CD4-positive, alpha-beta T cell treated with Interleukin-17A for 4 hours (primary cell): ENCODE data around the gene CLEC4M.
"Not testable (repeated sequence)": the region's sequence is repeated elsewhere in the genome, so short reads cannot be mapped to it uniquely, and the experiment has no call there.

Experiments used
- DNase-seq: peaks from one replicate; pipeline ENCODE4 v3.0.0-alpha.2; 2020; ENCODE audit warnings: mixed read lengths

Gene CLEC4M

DNA sequence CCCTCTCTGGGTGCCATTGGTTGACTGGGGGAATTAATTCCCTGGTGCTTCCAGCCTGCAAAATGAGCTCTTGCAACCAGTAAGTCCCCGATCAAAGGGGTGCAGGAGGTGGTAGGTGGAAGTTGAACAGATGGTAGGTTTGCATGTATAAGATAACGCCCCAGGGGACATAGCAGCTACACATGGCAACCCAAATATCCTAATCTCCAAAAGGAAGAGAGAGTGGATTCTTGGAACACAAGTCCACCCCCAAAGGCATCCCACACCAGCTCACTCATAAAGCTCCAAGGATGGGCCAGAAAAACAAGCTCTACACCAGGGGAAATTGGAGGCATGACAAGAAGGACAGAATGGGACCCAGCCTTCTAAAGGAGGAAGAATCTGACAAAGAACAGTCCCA lies 20.5 kb upstream of the CLEC4M start:
- DNase-seq: no peak

DNA sequence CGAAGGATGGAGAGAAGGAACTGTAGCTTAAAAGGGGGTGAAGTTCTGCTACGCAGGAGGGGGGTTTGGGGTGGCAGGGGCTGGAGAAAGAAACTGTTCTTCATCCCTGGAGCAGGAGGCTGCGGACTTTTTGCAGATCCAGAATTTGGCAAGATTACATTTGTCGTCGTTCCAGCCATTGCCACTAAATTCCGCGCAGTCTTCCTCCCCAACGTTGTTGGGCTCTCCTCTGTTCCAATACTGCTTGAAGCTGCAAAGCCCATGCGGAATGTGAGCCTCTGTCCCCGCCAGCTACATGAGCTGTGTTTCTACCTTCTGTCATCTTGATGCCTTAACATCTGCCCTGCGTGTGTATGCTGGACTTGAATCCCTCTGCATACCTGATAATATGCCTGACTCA lies 20.1 kb upstream of the CLEC4M start:
- DNase-seq: no peak

GRCh38 chr19:7743425-7743841 lies 19.6 kb upstream of the CLEC4M start:
- no peak for DNase-seq

DNA sequence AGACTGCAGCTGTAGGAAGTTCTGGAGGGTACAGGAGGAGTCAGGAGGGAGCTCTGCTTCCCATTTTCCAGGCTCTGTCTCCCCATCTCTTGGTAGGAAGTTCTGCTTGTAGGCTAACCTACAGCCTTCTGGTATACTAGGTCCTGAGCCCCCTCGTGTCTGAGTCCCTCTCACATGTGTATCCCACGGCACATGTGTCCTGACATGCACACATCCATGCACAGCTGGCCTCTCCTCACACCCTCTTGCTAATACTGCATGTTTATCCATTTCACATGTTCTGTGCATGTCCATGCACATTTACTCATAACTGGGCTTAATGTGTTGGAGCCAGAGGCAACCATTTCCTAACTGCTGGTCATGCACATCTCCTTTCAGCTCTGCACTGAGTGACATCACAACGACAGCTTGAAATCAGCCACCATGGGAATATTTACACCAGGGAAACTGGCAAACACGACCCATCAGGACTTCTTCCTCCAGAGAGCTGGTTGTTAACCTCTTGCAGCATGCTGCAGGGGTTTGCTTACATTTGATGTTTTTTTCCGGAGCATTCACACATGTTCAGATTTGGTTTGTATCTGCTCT lies 18.8 kb upstream of the CLEC4M start:
- DNase-seq: no peak

DNA sequence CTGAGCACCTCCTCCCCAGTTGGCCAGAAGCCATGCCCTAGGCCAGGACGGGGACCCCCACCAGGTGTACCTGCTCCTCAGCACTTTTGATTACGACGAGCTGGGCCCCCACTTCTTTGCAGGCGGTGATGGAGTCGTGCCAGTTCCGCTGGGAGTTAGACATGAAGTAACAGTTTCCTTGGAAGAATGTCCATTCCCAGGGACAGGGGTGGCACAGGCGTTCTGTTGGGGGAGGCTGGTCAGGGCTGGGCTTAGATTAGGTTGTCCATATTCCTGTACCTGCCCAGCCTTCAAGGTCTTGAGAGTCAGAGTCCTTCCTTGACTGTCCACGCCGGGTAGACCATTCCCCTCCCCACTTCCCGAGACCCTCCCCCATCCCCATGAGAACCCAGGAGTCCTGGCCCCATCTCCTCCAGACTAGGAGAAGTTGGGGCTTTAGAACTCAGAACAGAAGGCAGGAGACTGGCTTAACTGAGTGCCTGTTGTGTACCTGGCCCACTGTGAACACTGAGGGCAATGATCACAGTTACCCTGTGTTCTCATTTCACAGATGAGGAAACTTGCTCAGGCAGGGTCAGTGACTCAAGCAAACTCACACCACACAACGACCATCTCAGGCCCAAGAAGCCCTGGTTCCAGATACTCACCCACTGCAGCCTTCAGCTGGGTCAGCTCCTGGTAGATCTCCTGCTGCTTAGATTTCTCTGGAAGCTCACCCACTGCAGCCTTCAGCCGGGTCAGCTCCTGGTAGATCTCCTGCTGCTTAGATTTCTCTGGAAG lies 18.0 kb upstream of the CLEC4M start:
- DNase-seq: no peak

DNA sequence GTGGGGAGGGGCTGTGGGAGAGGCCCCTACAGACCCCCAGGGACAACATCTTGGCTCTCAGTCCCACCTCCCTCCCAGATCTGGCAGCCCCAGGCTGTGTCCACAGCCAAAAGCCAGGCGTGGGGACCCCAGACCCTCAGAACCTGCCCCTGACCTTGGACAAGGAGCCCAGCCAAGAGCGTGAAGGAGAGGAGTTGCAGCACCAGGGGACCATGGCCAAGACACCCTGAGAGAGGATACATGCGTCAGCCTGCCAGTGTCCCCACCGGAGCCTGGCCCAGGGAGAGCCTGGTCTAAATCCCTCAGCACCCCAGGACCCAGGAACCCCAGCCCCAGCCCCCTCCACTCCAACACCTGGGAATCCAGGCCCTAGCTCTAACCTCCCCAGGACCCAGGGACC lies 16.7 kb upstream of the CLEC4M start:
- DNase-seq: not testable (repeated sequence)

DNA sequence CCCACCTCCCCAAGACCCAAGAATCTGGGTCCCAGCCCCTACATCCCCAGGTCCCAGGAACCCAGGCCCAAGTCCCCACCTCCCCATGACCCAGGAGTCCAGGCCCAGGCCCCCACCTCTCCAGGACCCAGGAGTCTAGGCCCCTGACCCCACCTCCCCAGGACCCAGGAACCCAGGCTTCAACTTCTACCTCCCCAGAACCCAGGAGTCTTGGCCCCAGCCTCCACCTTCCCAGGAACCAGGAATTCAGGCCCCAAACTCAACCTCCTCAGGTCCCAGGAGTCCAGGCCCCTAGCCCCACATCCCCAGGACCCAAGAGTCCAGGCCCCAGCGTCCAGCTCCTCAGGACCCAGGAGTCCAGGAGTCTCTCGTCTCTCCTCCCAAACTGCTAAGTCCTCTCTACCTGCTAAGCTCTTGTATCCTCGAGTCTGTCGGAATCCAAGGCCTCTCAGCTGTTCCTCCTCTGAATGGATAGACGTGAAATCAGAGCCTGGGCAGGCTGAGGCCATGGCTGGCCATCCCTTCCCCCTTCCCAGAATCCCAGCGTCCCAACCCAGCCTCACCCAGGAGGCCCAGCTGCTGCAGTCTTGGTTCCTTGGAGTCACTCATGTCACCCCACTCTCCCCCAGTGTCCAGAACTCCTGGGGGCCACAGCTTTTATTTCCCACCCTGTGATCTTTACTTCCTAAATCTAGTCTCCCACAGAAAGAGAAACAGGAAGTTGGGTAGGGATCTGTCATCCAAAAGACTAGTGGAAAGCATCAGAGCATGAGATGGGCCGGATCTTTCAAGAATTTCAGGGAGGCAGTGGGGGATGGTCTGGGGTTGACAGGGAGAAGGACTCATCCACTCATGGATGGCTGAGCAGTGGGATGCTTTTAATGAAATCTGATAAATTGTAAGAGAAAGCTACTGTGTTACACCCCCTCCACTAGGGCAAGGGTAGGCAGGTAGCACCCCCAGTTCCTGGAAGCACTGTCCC lies 15.8 kb upstream of the CLEC4M start, which contains the start of gene CD209:
Gene CD209, minus strand, starts transcription at position 632 of the 982 bp plus-strand sequence. Its CDS starts 23 bp downstream, at position 609.
- DNase-seq: no peak

- no peak for DNase-seq
Observed at GRCh38 chr19:7748171-7748570, 14.9 kb upstream of the CLEC4M start.

DNA sequence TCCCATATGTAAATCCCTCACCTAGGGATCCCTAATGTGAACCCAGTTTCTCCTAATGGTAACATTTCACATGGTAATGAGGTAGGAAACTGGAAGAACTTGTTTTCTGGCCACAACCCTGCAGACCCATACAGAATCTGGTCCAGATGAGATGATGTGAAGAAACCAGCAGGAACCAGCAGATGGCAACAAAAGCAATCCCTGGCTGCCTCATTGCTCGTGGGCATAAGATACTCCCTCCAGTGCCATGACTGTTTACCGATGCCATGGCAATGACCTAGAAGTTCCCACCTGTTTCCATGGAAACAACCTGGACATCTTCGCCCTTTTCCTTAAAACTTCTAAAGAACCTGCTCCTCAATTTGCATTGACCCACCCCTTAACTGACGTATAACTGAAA lies 14.3 kb upstream of the CLEC4M start:
- no peak for DNase-seq

DNA sequence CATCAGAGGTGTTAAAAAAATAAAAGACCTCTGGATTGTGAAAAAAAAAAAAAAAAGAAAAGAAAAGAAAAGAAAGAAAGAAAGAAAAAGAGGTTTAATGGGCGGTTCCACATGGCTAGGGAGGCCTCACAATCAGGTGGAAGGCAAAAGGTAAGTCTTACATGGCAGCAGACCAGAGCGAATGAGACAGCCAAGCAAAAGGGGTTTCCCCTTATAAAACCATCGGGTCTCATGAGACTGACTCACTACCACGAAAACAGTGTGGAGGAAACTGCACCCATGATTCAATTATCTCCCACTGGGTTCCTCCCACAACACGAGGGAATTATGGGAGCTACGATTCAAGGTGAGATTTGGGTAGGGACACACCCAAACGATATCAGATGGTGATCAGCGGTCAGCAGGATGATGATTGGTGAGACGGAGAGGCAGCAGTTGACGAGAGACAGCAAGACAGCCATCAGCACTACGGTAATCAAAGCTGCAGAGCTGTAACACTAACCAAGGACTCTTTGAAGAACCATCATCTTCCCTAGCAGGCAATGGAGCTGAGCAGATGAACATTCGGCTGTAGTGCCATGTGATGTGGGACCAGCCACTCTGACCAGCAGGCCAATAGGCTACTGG lies 11.8 kb upstream of the CLEC4M start:
- peak; percentile 28 for DNase-seq

GRCh38 chr19:7756258-7756657 lies 6.8 kb upstream of the CLEC4M start:
- no peak for DNase-seq

- no peak for DNase-seq
Observed at GRCh38 chr19:7757358-7757757, 5.7 kb upstream of the CLEC4M start.

DNA sequence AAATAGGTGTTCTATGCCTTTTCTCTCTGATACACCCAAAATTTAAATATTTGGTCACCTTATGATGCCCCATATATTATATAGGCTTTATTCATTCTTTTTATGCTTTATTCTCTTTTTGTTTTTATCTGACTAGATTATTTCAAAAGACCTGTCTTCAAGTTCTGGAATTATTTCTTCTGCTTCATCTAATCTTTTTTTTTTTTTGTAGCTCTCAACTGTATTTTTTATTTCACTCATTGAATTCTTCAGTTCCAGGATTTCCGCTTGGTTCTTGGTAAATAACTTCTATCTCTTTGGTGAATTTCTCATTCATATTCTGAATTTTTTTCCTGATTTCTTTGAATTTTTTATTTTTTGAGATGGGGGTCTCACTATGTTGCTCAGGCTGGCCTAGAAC lies 3.9 kb upstream of the CLEC4M start:
- no peak for DNase-seq

DNA sequence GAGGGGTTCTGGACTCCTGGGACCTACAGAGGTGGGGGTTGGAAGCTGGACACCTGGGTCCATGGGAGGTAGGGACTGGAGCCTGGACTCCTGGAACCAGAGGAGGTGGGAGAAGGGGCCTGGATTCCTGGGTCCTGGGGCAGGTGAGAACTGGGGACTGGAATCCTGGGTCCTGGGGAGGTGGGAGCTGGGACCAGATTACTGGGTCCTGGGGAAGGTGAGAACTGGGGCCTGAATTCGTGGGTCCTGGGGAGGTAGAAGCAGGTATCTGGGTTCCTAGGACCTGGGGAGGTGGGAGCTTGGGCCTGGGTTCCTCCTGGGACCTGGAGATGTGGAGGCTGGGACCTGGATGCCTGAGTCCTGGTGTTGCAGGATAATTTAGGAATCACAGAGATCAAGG lies 653 bp downstream of the CLEC4M start:
- no peak for DNase-seq

DNA sequence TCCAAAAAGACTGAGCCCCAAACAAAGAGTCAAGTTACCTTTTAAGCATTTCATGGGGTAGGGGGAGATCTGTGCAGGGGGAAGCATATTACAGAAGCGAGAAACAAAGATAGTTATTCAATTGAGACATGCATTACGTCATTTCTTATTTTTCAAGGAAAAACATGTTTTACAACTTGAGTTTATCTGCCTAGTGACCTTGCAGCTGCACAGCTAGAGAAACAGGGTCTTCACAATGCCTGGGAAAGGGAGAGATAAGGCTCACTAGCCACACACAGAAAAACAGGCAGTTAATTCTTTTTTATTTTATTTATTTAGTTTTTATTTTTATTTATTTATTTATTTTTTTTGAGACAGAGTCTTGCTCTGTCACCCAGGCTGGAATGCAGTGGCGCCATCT lies 1.1 kb downstream of the CLEC4M start:
- not testable (repeated sequence) for DNase-seq

DNA sequence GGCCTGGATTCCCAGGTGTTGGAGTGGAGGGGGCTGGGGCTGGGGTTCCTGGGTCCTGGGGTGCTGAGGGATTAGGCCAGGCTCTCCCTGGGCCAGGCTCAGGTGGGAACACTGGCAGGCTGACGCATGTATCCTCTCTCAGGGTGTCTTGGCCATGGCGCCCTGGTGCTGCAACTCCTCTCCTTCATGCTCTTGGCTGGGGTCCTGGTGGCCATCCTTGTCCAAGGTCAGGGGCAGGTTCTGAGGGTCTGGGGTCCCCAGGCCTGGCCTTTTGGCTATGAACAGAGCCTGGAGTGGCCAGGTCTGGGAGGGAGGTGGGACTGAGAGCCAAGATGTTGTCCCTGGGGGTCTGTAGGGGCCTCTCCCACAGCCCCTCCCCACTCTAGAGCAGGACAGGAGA lies 2.0 kb downstream of the CLEC4M start:
- DNase-seq: not testable (repeated sequence)

- DNase-seq: no peak
Observed at GRCh38 chr19:7766535-7766934, 3.5 kb downstream of the CLEC4M start.

DNA sequence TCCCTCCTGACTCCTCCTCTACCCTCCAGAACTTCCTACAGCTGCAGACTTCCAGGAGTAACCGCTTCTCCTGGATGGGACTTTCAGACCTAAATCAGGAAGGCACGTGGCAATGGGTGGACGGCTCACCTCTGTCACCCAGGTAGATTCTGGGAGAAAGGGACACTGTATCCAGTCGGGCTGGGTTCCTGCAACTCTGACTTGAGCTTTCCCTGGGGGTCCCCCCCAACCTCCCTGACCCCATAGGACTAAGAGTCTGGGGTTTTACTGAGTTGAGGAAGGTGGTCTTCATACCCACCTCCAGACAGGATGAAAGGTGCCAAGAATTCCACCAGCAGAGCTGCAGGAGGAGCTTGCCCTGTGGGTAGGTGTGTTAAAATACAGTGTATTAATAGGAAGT lies 4.4 kb downstream of the CLEC4M start:
- DNase-seq: no peak

DNA sequence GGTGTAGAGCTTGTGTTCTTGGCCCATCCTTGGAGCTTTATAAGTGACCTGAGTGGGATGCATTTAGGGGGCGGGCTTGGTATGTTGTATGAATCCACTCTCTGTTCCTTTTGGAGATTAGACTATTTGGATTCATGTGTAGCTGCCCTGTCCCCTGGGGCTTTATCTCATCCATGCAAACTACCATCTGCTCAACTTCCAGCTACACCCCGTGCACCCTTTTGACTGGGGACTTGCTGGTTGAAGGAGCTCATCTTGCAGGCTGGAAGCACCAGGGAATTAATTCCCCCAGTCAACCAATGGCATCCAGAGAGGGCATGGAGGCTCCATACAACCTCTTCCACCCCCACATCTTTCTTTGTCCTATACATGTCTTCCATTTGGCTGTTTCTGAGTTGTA lies 6.1 kb downstream of the CLEC4M start:
- DNase-seq: no peak

DNA sequence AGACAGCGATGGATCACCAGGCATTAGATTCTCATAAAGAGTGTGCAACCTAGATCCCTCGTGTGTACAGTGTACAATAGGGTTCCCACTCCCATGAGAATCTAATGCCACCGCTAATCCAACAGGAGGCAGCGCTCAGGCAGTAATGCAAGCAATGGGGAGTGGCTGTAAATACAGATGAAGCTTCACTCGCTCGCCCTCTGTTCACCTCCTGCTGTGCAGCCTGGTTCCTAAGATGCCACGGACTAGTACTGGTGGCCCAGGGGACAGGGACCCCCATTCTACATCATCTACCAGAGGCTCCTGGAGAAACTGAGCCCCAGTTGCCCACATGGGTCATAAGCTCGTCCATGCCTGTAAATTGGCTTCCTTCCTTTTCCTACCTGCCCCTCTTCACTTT lies 8.0 kb downstream of the CLEC4M start:
- no peak for DNase-seq

- peak; percentile 37 for DNase-seq
Observed at GRCh38 chr19:7772752-7773291, 9.8 kb downstream of the CLEC4M start.

DNA sequence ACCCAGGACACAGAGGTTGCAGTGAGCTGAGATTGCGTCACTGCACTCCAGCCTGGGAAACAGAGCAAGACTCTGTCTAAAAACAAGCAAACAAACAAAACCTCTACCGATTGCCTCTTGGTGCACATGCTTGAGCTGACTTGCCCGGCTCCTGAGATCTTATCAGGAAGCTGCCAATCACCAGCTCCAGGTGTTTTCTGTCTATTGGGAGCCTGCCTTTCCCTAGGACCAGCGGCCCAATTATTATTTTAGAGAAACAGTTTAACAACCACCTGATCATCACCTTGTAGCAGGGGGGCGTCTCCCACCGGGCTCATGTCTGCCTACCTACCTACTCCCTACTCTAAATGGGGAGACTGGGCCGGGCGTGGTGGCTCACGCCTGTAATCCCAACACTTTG lies 10.8 kb downstream of the CLEC4M start:
- DNase-seq: no peak

DNA sequence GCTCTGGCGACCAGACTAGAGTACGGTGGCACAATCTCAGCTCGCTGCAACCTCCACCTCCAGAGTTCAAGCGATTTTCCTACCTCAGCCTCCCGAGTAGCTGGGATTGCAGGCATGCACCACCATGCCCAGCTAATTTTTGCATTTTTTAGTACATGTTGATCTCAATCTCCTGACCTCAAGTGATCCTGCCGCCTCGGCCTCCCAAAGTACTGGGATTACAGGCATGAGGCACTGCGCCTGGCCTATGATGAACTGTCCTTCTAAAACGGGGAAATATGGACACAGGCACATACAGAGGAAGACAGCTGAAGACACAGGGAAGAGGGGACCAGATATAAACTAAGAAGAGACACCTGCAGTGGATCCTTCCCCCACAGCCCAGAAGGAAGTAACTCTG lies 12.7 kb downstream of the CLEC4M start:
- no peak for DNase-seq
